Pancreas (tissue), 10 donors: ENCODE results near the gene UBE2L5. TPM values are rescaled to one million over a fixed set of nuclear protein-coding genes. Genes with fewer than 3 reads are reported as not detected.

Experiments
- ATAC-seq, 4 donors: fragments of 200-7000 bp; cut with Tn5 transposase; one replicate each; pipeline versions ENCODE4 v1.8.0 to v1.9.1; 2020; ENCODE audit warnings: mild to moderate bottlenecking in 4 of 4, moderate library complexity in 4 of 4
- DNase-seq, 6 donors: peaks; one replicate each; pipeline ENCODE4 v3.0.0-alpha.2; 2020
- FAIRE-seq: peaks from 2 replicates; lab custom pipeline; 2012; peaks lifted over from hg19 to GRCh38; lab: Jason Lieb, UNC
- H3K27ac ChIP-seq, 4 donors: fragments of 200-600 bp; sonication (generic); 1 replicate in 3 of 4; 2 replicates in 1 of 4; pipeline versions ENCODE4 v1.5.0 to v1.8.0; 2020
- H3K27me3 ChIP-seq, 4 donors: fragments of 200-600 bp; one replicate each; pipeline ENCODE4 v1.8.0; 2021
- H3K36me3 ChIP-seq, 3 donors: fragments of 200-600 bp; sonication (generic) in 1 of 3; one replicate each; pipeline versions ENCODE4 v1.5.0 to v1.8.0; 2020 to 2021
- H3K4me1 ChIP-seq, 3 donors: fragments of 200-600 bp; one replicate each; pipeline ENCODE4 v1.8.0; 2021
- H3K4me3 ChIP-seq, 4 donors: fragments of 200-600 bp; sonication (generic) in 2 of 4; one replicate each; pipeline versions ENCODE4 v1.5.0 to v1.8.0; 2020 to 2021
- H3K9me3 ChIP-seq, 4 donors: fragments of 200-600 bp; one replicate each; pipeline ENCODE4 v1.8.0; 2021
- CTCF ChIP-seq, 4 donors: fragments of 200-600 bp; sonication (generic) in 3 of 4; IDR thresholded peaks; one replicate each; pipeline versions ENCODE4 v1.5.0 to v1.8.0; 2021; ENCODE audit warnings: antibody characterized with exemption in 4 of 4
- WGBS, 2 donors: extraction: QIAGEN DNeasy Blood & Tissue Kit; methylation state at CpG; one replicate each; pipeline ENCODE4 v1.1.7; 2013; 5-methylcytosine and 5-hydroxymethylcytosine counted together
- intact Hi-C, 3 donors: fragments of 100-400 bp; cut with DNase I; formaldehyde crosslinking; loops; one replicate each; pipeline versions ENCODE4 v1.11.1 to v1.14.2; 2022
- polyA plus RNA-seq, 2 donors: library from polyadenylated mRNA; stranded (reverse); fragments of 200-250 nt; gene quantifications; one replicate each; pipeline ENCODE4 v1.2.3, GENCODE V29; 2013
- total RNA-seq, 6 donors: library from RNA; stranded (reverse); fragmentation: NEBNext Ultra II Directional in 4 of 6; extraction: Animal tissue kit (Norgen Biotek cat#: 25700) in 4 of 6; gene quantifications; one replicate each; pipeline versions ENCODE4 v1.2.1 to v1.2.4, GENCODE V29; 2021 to 2023
- donor health status: healthy with polysubstance abuse.
- donor health status: DM: no; HTN: no; CAD: no; lungs with moderate emphysema.
- donor health status: DM: no; HTN: no; CAD: no.
- donor health status: control.
- donor health status: control.
- donor health status: Bipolar disorder and iron deficiency.
- donor health status: DM: yes; HTN: yes; CAD: no.
- donor health status: DM: no; HTN: no; CAD: no.
- donor health status: DM: no; HTN: no; CAD: no.
- donor health status: DM: yes; HTN: yes; CAD: no.

Gene UBE2L5
- total and polyA plus RNA-seq, 8 donors = 0.02 TPM; not detected in 7

GRCh38 chr13:30463787-30464495 lies 41.6 kb downstream of the UBE2L5 start:
- H3K36me3 ChIP-seq = peaks cover 0 to 18% (median 6%) of the 10 kb centered on the region in 3 donors
- H3K4me1 ChIP-seq = peaks cover 10 to 20% (median 18%) of the 10 kb centered on the region in 3 donors
- H3K4me3 ChIP-seq = peak overlapping the region; percentile 28 to 89 (median 53)
- 0% methylated on average over 32 of the region's 32 CpGs for WGBS, 2 donors
- ATAC-seq = peak; percentile 28 to 45 (median 40)
- FAIRE-seq = no peak
- peak; percentile 59 to 82 (median 70) for DNase-seq
- intact Hi-C loops = no loop called here
- no peaks in the 10 kb centered on the region for H3K9me3 ChIP-seq
- H3K27me3 ChIP-seq = no peaks in the 10 kb centered on the region
- peak overlapping the region; percentile 90 to 99 (median 96) for H3K27ac ChIP-seq
- TF ChIP-seq CTCF (IDR thresholded peaks at IDR 0.05) = no peak

- no peak for TF ChIP-seq CTCF (IDR thresholded peaks at IDR 0.05)
- Histone ChIP-seq H3K4me3 (peak overlapping the region; percentile 28 to 89 (median 53)), H3K27me3 (no peaks in the 10 kb centered on the region), H3K4me1 (peaks cover 10 to 20% (median 18%) of the 10 kb centered on the region in 3 donors), H3K27ac (peak overlapping the region; percentile 90 to 99 (median 96)), H3K9me3 (no peaks in the 10 kb centered on the region), H3K36me3 (peaks cover 0 to 18% (median 6%) of the 10 kb centered on the region in 3 donors)
- FAIRE-seq = no peak
- DNase-seq = peak; percentile 69 to 89 (median 80)
- ATAC-seq = peak; percentile 61 to 75 (median 67)
- intact Hi-C loops = no loop called here
- WGBS, 2 donors = 0 to 1% methylated on average over 14 to 123 of the region's 136 CpGs
Measured at GRCh38 chr13:30464496-30465342, 42.4 kb downstream of the UBE2L5 start.

GRCh38 chr13:30465343-30465592 lies 43.0 kb downstream of the UBE2L5 start:
- ATAC-seq (peak in 1 of 4 donors; percentile 0), FAIRE-seq (no peak), DNase-seq (peak in 2 of 6 donors; percentile 33 to 67)
- Histone ChIP-seq H3K36me3 (peaks cover 0 to 18% (median 6%) of the 10 kb centered on the region in 3 donors), H3K27ac (peak overlapping the region; percentile 97 to 100 (median 100)), H3K27me3 (no peaks in the 10 kb centered on the region), H3K4me1 (peaks cover 10 to 20% (median 18%) of the 10 kb centered on the region in 3 donors), H3K4me3 (peak overlapping the region; percentile 65 to 94 (median 82)), H3K9me3 (no peaks in the 10 kb centered on the region)
- no peak for TF ChIP-seq CTCF (IDR thresholded peaks at IDR 0.05)
- 0 to 1% methylated on average over 19 to 41 of the region's 41 CpGs for WGBS, 2 donors
- intact Hi-C loops = no loop called here

DNA sequence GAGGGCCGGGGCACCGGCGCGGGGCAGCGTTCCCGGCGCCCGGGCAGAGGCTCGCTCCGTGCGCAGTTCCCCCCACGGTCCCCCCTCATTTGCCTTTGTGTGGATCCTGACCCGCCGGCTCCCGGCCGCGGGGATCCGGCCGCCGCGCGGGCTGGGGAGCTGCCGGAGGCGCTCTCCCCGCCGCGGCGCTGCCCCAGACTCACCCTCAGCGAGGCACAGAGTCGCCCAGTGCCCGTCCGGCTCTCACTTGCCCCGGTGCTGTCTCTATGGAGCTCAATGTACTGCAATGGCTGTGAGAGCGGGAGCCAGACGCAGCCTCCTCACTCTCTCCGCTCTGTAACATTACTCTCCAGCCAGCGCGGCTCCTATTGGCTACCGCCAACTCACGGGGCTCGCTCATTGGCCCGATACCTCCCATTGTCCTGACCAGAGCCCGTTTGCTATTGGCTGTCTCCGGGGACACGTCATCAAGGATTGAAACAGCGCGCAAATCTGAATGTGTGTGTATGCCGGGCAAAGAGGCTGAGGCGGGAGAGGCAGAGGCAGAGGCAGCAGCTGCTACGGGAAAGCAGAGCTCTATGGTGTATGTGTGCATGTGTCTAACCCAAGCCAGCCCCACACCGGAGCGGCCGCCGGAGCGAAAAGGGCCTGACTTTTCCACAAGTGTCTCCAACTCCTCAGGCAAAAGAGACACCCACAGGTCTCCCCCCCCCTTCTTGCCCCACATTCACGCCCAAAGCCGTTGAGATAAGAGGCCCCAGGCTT lies 43.5 kb downstream of the UBE2L5 start, which contains the start of gene HMGB1:
Gene HMGB1, minus strand, starts transcription at position 344 of the 765 bp plus-strand sequence. CDS start 2,256 bp downstream, outside the sequence.
- H3K9me3 ChIP-seq = no peaks in the 10 kb centered on the region
- ATAC-seq (peak; percentile 92 to 97 (median 92)), DNase-seq (peak; percentile 95 to 98 (median 98)), FAIRE-seq (peak; percentile 90)
- intact Hi-C loops = no loop called here
- WGBS, 2 donors = 0% methylated on average over 44 to 57 of the region's 57 CpGs
- no peaks in the 10 kb centered on the region for H3K27me3 ChIP-seq
- H3K36me3 ChIP-seq = peaks cover 0 to 18% (median 6%) of the 10 kb centered on the region in 3 donors
- H3K27ac ChIP-seq = peak within 1 kb of the TSS; percentile 97 to 100 (median 100)
- no peak for TF ChIP-seq CTCF (IDR thresholded peaks at IDR 0.05)
- H3K4me1 ChIP-seq = peaks cover 10 to 20% (median 18%) of the 10 kb centered on the region in 3 donors
- H3K4me3 ChIP-seq = peak within 1 kb of the TSS; percentile 65 to 94 (median 82)
